CD4-positive, CD25-positive, alpha-beta regulatory T cell (primary cell): Measurements from ENCODE around the gene ZNF441. TPM values are rescaled to one million over a fixed set of nuclear protein-coding genes. Genes with fewer than 3 reads are reported as not detected.
"Not testable (repeated sequence)": the region's sequence is repeated elsewhere in the genome, so short reads cannot be mapped to it uniquely, and the experiment has no call there.

Source experiments
- ATAC-seq, 2 donors: fragments of 150-1000 bp; cut with Tn5 transposase; one replicate each; pipeline ENCODE4 v1.10.0; 2021; ENCODE audit warnings: low read depth in 2 of 2, moderate number of reproducible peaks in 2 of 2, moderate library complexity in 1 of 2
- DNase-seq, 3 donors: peaks; one replicate each; pipeline versions ENCODE4 v3.0.0 to v3.0.0-alpha.2; 2012 to 2022; ENCODE audit warnings: mixed read lengths in 1 of 3
- H3K27ac ChIP-seq: one replicate; pipeline ENCODE4 v1.7.0; 2013; ENCODE audit warnings: mild to moderate bottlenecking, low read length; ENCODE audit not compliant: insufficient read depth, poor library complexity, severe bottlenecking
- H3K27me3 ChIP-seq: one replicate; pipeline ENCODE4 v1.7.0; 2013; ENCODE audit warnings: low read length; ENCODE audit not compliant: control insufficient read depth, insufficient read depth
- H3K36me3 ChIP-seq: one replicate; pipeline ENCODE4 v1.7.0; 2013; ENCODE audit warnings: mild to moderate bottlenecking, low read length, moderate library complexity; ENCODE audit not compliant: control insufficient read depth, insufficient read depth
- H3K4me1 ChIP-seq: 2 replicates; pipeline ENCODE4 v1.7.0; 2013; ENCODE audit warnings: mild to moderate bottlenecking, low read length; ENCODE audit not compliant: insufficient read depth, control insufficient read depth, poor library complexity, severe bottlenecking
- H3K4me3 ChIP-seq: one replicate; pipeline ENCODE4 v1.7.0; 2013; ENCODE audit warnings: low read depth, mild to moderate bottlenecking, low read length, moderate library complexity
- H3K9me3 ChIP-seq, 2 experiments: 1 replicate in 1 of 2; 2 replicates in 1 of 2; pipeline ENCODE4 v1.7.0; 2013; ENCODE audit warnings: low read length in 2 of 2, mild to moderate bottlenecking in 1 of 2, moderate library complexity in 1 of 2; ENCODE audit not compliant: control insufficient read depth in 2 of 2
- H3K27ac Mint-ChIP-seq, 3 donors: one replicate each; pipeline ENCODE4 v1.8.0; 2020 to 2022; ENCODE audit warnings: mild to moderate bottlenecking in 3 of 3, mixed read lengths in 3 of 3, moderate library complexity in 2 of 3
- H3K27me3 Mint-ChIP-seq: one replicate; pipeline ENCODE4 v1.8.0; 2022; ENCODE audit warnings: mild to moderate bottlenecking, mixed read lengths
- H3K36me3 Mint-ChIP-seq: one replicate; pipeline ENCODE4 v1.8.0; 2020; ENCODE audit warnings: mixed read lengths
- H3K4me1 Mint-ChIP-seq, 4 donors: one replicate each; pipeline ENCODE4 v1.8.0; 2020 to 2022; ENCODE audit warnings: mixed read lengths in 4 of 4, mild to moderate bottlenecking in 1 of 4
- H3K4me3 Mint-ChIP-seq, 4 donors: one replicate each; pipeline ENCODE4 v1.8.0; 2020 to 2022; ENCODE audit warnings: mild to moderate bottlenecking in 4 of 4, mixed read lengths in 4 of 4, moderate library complexity in 3 of 4
- H3K9me3 Mint-ChIP-seq, 7 donors: one replicate each; pipeline ENCODE4 v1.8.0; 2020 to 2022; ENCODE audit warnings: mixed read lengths in 7 of 7, mild to moderate bottlenecking in 3 of 7, moderate library complexity in 2 of 7
- polyA plus RNA-seq, 4 donors: library from polyadenylated mRNA; unstranded; fragments of 300-500 nt; fragmentation: Illumina TruSeq; gene quantifications; one replicate each; pipeline ENCODE4 v1.2.3, GENCODE V29; 2021
- total RNA-seq: library from RNA; stranded (reverse); gene quantifications from one replicate; pipeline ENCODE4 v1.2.3, GENCODE V29; 2022

Gene ZNF441
- total and polyA plus RNA-seq, 5 donors from 2014 or later, result 2.7 to 6.3 (median 4.4) TPM

DNA sequence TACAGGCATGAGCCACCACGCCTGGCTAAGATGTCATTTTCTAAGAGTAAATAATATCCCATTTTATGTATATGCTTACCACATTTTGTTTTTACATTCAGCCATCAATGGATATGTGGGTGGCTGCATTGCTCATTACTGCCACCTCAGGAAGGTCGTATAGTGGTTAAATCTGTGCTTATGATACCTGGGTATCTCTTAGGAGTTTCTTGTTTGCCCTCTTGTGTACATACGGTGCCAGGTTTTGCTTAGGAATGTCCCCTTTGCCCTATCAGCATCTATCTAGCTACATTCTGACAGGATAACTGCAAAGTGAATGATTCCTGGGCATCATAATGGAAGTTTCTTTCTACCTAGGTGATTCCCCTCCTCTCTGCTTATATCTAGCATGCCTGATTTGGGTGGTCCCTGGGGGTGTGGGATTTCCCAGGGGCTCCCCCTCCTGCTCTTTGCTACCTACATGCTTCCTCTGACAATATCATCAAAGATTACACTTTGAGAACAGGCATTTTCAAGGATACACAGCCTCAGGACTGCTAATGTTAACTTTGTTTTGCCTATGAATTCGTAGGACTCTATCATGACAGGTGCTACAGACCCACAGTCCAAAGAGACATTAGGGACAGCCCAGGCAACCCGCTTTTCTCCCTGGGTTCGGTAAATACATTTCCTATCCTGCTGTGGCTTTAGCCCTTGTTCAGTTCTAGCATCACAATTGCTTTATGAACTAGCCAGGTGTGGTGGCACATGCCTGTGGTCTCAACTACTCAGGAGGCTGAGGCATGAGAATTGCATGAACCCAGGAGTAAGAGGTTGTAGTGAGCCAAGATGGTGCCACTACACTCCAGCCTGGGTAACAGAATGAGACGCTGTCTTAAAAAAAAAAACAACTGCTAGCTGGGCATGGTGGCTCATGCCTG is 62.4 kb downstream of the ZNF441 start:
- not testable (repeated sequence) for H3K4me1 Mint-ChIP-seq, DNase-seq, H3K4me1 ChIP-seq, H3K4me3 ChIP-seq, H3K27ac ChIP-seq, H3K4me3 Mint-ChIP-seq, H3K27ac Mint-ChIP-seq, H3K27me3 Mint-ChIP-seq, ATAC-seq, H3K27me3 ChIP-seq
- Mint-ChIP-seq H3K36me3 (peaks cover 58% of the 10 kb centered on the region), H3K9me3 (peaks cover 0 to 90% (median 34%) of the 10 kb centered on the region in 7 donors)
- Histone ChIP-seq H3K36me3 (peaks cover 35% of the 10 kb centered on the region), H3K9me3 (peaks cover 60 to 90% of the 10 kb centered on the region in 2 experiments)

DNA sequence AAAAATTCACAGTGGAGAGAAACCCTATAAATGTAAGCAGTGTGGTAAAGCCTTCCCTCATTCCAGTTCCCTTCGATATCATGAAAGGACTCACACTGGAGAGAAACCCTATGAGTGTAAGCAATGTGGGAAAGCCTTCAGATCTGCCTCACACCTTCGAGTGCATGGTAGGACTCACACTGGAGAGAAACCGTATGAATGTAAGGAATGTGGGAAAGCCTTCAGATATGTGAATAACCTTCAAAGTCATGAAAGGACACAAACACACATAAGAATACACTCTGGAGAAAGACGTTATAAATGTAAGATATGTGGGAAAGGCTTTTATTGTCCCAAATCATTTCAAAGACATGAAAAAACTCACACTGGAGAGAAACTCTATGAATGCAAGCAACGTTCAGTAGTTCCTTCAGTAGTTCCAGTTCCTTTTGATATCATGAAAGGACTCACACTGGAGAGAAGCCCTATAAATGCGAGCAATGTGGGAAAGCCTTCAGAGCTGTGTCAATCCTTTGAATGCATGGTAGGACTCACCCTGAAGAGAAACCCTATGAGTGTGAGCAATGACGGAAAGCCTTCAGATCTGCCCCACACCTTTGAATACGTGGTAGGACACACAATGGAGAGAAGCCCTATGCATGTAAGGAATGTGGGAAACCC is 65.6 kb downstream of the ZNF441 start:
- no peak overlapping the region for H3K27ac ChIP-seq
- Mint-ChIP-seq H3K27ac (no peak overlapping the region), H3K36me3 (peaks cover 49% of the 10 kb centered on the region), H3K4me1 (peaks cover 0 to 2% (median 0%) of the 10 kb centered on the region in 4 donors), H3K27me3 (no peaks in the 10 kb centered on the region), H3K4me3 (no peak overlapping the region), H3K9me3 (peaks cover 0 to 89% (median 29%) of the 10 kb centered on the region in 7 donors)
- peaks cover 70 to 95% of the 10 kb centered on the region in 2 experiments for H3K9me3 ChIP-seq
- peaks cover 35% of the 10 kb centered on the region for H3K36me3 ChIP-seq
- no peak for DNase-seq
- no peaks in the 10 kb centered on the region for H3K4me1 ChIP-seq
- H3K27me3 ChIP-seq, result no peaks in the 10 kb centered on the region
- H3K4me3 ChIP-seq, result no peak overlapping the region
- no peak for ATAC-seq

DNA sequence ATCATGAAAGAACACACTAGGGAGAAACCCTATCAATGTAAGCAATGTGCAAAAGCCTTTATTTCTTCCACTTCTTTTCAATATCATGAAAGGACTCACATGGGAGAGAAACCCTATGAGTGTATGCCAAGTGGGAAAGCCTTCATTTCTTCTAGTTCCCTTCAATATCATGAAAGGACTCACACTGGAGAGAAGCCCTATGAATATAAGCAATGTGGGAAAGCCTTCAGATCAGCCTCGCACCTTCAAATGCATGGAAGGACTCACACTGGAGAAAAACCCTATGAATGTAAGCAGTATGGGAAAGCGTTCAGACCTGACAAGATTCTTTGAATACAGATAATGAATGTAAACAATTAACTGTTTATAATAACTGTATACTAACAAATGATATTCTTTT is 66.7 kb downstream of the ZNF441 start:
- Mint-ChIP-seq H3K4me3 (no peak overlapping the region), H3K9me3 (peaks cover 0 to 81% (median 19%) of the 10 kb centered on the region in 7 donors), H3K27me3 (no peaks in the 10 kb centered on the region), H3K36me3 (peaks cover 41% of the 10 kb centered on the region), H3K4me1 (no peaks in the 10 kb centered on the region), H3K27ac (peak overlapping the region in 1 of 3 donors; percentile 32)
- ATAC-seq (no peak), DNase-seq (no peak)
- Histone ChIP-seq H3K4me1 (no peaks in the 10 kb centered on the region), H3K4me3 (no peak overlapping the region), H3K27ac (no peak overlapping the region), H3K9me3 (peaks cover 63 to 89% of the 10 kb centered on the region in 2 experiments), H3K36me3 (peaks cover 31% of the 10 kb centered on the region), H3K27me3 (no peaks in the 10 kb centered on the region)

Other genes starting within 250 kb of the ZNF441 start
- gene ECSIT, start 237.9 kb upstream of the ZNF441 start, total RNA-seq, result 39.3 TPM
- gene ECSIT, start 237.9 kb upstream of the ZNF441 start, polyA plus RNA-seq, result 10 to 100 TPM; 27.3 to 39.2 (median 36.1) TPM
- not detected for gene CNN1, start 228.1 kb upstream of the ZNF441 start, total RNA-seq
- not detected for gene CNN1, start 228.1 kb upstream of the ZNF441 start, polyA plus RNA-seq
- 48.9 TPM for gene ELOF1, start 207.8 kb upstream of the ZNF441 start, total RNA-seq
- gene ELOF1, start 207.8 kb upstream of the ZNF441 start, polyA plus RNA-seq, result 100 to 1,000 TPM; 105 to 113 (median 108) TPM
- gene ACP5, start 189.4 kb upstream of the ZNF441 start, total RNA-seq, result 40.4 TPM
- gene ACP5, start 189.4 kb upstream of the ZNF441 start, polyA plus RNA-seq, result 10 to 100 TPM; 21.6 to 33.5 (median 32.3) TPM
- gene ZNF627, start 169.5 kb upstream of the ZNF441 start, total RNA-seq, result 6.4 TPM
- gene ZNF627, start 169.5 kb upstream of the ZNF441 start, polyA plus RNA-seq, result 10 to 100 TPM; 10.6 to 14.3 (median 10.9) TPM
- gene ZNF823, start 28.1 kb upstream of the ZNF441 start, total RNA-seq, result 4.8 TPM
- gene ZNF823, start 28.1 kb upstream of the ZNF441 start, polyA plus RNA-seq, result 1 to 10 TPM; 1.6 to 4.2 (median 2.5) TPM
- gene ZNF491, start 31.5 kb downstream of the ZNF441 start, total RNA-seq, result 0.62 TPM
- gene ZNF491, start 31.5 kb downstream of the ZNF441 start, polyA plus RNA-seq, result under 1 TPM in 2 of 4 donors, not detected in 2; 0.10 to 0.86 TPM
- gene ZNF440, start 47.3 kb downstream of the ZNF441 start, total RNA-seq, result 13.1 TPM
- 1 to 10 TPM in 3 of 4 donors, under 1 TPM in 1; 0.68 to 5.3 (median 2.7) TPM for gene ZNF440, start 47.3 kb downstream of the ZNF441 start, polyA plus RNA-seq
- 6.0 TPM for gene ZNF439, start 81.7 kb downstream of the ZNF441 start, total RNA-seq
- 1 to 10 TPM in 2 of 4 donors, under 1 TPM in 2; 0.60 to 4.6 (median 2.2) TPM for gene ZNF439, start 81.7 kb downstream of the ZNF441 start, polyA plus RNA-seq
- 2.0 TPM for gene ZNF69, start 120.8 kb downstream of the ZNF441 start, total RNA-seq
- 1 to 10 TPM in 2 of 4 donors, under 1 TPM in 2; 0.86 to 2.6 (median 1.5) TPM for gene ZNF69, start 120.8 kb downstream of the ZNF441 start, polyA plus RNA-seq
- 17.1 TPM for gene ZNF700, start 158.1 kb downstream of the ZNF441 start, total RNA-seq
- 1 to 10 TPM; 3.6 to 5.1 (median 4.3) TPM for gene ZNF700, start 158.1 kb downstream of the ZNF441 start, polyA plus RNA-seq
- gene ZNF763, start 198.0 kb downstream of the ZNF441 start, total RNA-seq, result 3.2 TPM
- 1 to 10 TPM; 1.9 to 3.0 (median 2.5) TPM for gene ZNF763, start 198.0 kb downstream of the ZNF441 start, polyA plus RNA-seq